DOHH2 (cell line): ENCODE data around the gene SLC16A13.

Source experiments
- CTCF ChIP-seq: fragments of 200-600 bp; sonication (generic); IDR thresholded peaks from one replicate; pipeline ENCODE4 v1.5.1; 2014; ENCODE audit warnings: antibody characterized with exemption, mild to moderate bottlenecking, low read depth, low read length; ENCODE audit not compliant: poor library complexity, severe bottlenecking
- EZH2phosphoT487 ChIP-seq: fragments of 200-600 bp; sonication (generic); IDR thresholded peaks from 2 replicates; pipeline ENCODE4 v1.6.1; 2017; ENCODE audit warnings: borderline replicate concordance, mild to moderate bottlenecking, antibody characterized with exemption, low read length, moderate library complexity, mixed read lengths

DNA sequence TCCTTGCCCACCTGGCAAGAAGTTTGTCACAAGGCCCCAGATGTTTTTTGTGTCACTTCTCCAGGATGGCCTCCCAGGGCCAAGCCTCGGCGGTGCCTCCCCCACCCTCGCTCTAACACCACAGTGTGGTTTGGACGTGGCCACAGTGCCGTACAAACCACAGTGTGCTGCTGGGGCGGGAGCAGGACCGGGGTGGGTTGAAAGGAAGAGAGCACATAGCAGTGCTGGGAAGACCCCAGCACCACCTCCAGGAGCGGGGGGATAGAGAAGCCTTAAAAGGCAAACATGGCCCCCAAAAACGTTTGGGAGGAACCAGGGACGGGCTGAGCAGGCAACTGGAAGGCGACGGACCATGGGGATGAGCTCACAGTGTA lies 18.0 kb upstream of the SLC16A13 start:
- TF ChIP-seq CTCF = no peak
- TF ChIP-seq EZH2phosphoT487 = no peak
